Uterus (tissue), 2 donors: Measurements from ENCODE around the gene ACSL3.

Source experiments
- POLR2A ChIP-seq, 2 donors: fragments of 450-650 bp; IDR thresholded peaks; one replicate each; pipeline ENCODE4 v1.6.1; 2016; ENCODE audit warnings: antibody characterized with exemption in 2 of 2, mild to moderate bottlenecking in 1 of 2, moderate library complexity in 1 of 2
- TF ChIP-seq, protein P1 (sequence below), 4 experiments: fragments of 200-600 bp in 2 of 4; fragments of 450-650 bp in 2 of 4; sonication (generic) in 2 of 4; IDR thresholded peaks; one replicate each; pipeline ENCODE4 v1.5.1; 2016 to 2019; ENCODE audit warnings: antibody characterized with exemption in 4 of 4, mild to moderate bottlenecking in 2 of 4, moderate library complexity in 1 of 4

DNA sequence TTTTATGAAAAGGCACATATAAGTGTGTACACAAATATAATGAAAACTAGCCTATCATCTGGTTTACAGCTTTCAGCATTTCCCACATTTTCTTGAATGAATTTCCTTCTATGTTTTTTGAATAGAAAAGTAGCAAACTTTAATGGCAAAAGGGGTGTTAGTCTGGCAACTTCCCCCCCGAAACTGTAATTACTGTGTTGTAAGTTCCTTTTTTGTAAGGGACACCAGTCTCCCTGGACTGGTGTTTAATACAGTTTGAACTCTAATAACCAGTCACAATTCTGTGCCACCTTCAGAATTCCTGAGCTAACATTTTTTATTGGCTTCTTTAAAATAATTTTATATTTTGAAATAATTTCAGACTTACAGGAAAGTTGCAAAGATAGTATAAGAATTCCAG lies 94.2 kb downstream of the ACSL3 start:
- TF ChIP-seq, protein P1, sequence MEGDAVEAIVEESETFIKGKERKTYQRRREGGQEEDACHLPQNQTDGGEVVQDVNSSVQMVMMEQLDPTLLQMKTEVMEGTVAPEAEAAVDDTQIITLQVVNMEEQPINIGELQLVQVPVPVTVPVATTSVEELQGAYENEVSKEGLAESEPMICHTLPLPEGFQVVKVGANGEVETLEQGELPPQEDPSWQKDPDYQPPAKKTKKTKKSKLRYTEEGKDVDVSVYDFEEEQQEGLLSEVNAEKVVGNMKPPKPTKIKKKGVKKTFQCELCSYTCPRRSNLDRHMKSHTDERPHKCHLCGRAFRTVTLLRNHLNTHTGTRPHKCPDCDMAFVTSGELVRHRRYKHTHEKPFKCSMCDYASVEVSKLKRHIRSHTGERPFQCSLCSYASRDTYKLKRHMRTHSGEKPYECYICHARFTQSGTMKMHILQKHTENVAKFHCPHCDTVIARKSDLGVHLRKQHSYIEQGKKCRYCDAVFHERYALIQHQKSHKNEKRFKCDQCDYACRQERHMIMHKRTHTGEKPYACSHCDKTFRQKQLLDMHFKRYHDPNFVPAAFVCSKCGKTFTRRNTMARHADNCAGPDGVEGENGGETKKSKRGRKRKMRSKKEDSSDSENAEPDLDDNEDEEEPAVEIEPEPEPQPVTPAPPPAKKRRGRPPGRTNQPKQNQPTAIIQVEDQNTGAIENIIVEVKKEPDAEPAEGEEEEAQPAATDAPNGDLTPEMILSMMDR (IDR thresholded peaks at IDR 0.05): no peak
- no peak for TF ChIP-seq POLR2A (IDR thresholded peaks at IDR 0.05)
